Measurements from ENCODE around the gene RPS6KB1. TPM values are rescaled to one million over a fixed set of nuclear protein-coding genes. Genes with fewer than 3 reads are reported as not detected.
"Not testable (repeated sequence)": the region's sequence is repeated elsewhere in the genome, so short reads cannot be mapped to it uniquely, and the experiment has no call there.

RPS6KB1 gene
- total RNA-seq, 1 donor from 2014 or later, result 9.3 TPM

- intact Hi-C loops (cut with DNase I), result no loop called here
- Histone ChIP-seq H3K27me3 (no peaks in the 10 kb centered on the region), H3K9me3 (no peaks in the 10 kb centered on the region), H3K4me3 (no peak overlapping the region), H3K4me1 (no peaks in the 10 kb centered on the region), H3K27ac (no peak overlapping the region), H3K36me3 (peaks cover 50 to 86% of the 10 kb centered on the region in 2 donors)
- no peak for DNase-seq (ENCODE audit: low spot score in 2 of 2)
- TF ChIP-seq CTCF (IDR thresholded peaks at IDR 0.05), result no peak
These were observed 48.2 kb downstream of the RPS6KB1 start for GRCh38 chr17:59941131-59941530.

GRCh38 chr17:59946433-59946832 is 53.5 kb downstream of the RPS6KB1 start:
- H3K36me3 ChIP-seq, result peaks cover 44 to 57% of the 10 kb centered on the region in 2 donors
- intact Hi-C loops (cut with DNase I); H3K27ac ChIP-seq: not testable (repeated sequence)

GRCh38 chr17:59947310-59947709 is 54.4 kb downstream of the RPS6KB1 start:
- H3K9me3 ChIP-seq; H3K27ac ChIP-seq; H3K27me3 ChIP-seq; H3K4me3 ChIP-seq; DNase-seq (ENCODE audit: low spot score in 2 of 2); H3K4me1 ChIP-seq; intact Hi-C loops (cut with DNase I): not testable (repeated sequence)
- H3K36me3 ChIP-seq, result peaks cover 36 to 51% of the 10 kb centered on the region in 2 donors

More at GRCh38 chr17:59946433-59946832, 53.5 kb downstream of the RPS6KB1 start:
- not testable (repeated sequence) for H3K9me3 ChIP-seq; H3K4me1 ChIP-seq; DNase-seq (ENCODE audit: low spot score in 2 of 2); H3K27me3 ChIP-seq; H3K4me3 ChIP-seq

- intact Hi-C loops (cut with DNase I), result no loop called here
- H3K4me1 ChIP-seq, result no peaks in the 10 kb centered on the region
- H3K9me3 ChIP-seq, result no peaks in the 10 kb centered on the region
- H3K4me3 ChIP-seq, result no peak overlapping the region
- H3K27ac ChIP-seq, result no peak overlapping the region
- TF ChIP-seq CTCF (IDR thresholded peaks at IDR 0.05), result no peak
- H3K36me3 ChIP-seq, result peaks cover 23 to 39% of the 10 kb centered on the region in 2 donors
- no peak for DNase-seq (ENCODE audit: low spot score in 2 of 2)
- no peaks in the 10 kb centered on the region for H3K27me3 ChIP-seq
These were observed 57.1 kb downstream of the RPS6KB1 start for GRCh38 chr17:59950049-59950448.

GRCh38 chr17:59954856-59955255 is 61.9 kb downstream of the RPS6KB1 start:
- peaks cover 13 to 30% of the 10 kb centered on the region in 2 donors for H3K36me3 ChIP-seq
- intact Hi-C loops (cut with DNase I), result no loop called here

GRCh38 chr17:59959574-59959973 is 66.7 kb downstream of the RPS6KB1 start:
- peaks cover 0 to 11% of the 10 kb centered on the region in 2 donors for H3K4me1 ChIP-seq
- H3K9me3 ChIP-seq; intact Hi-C loops (cut with DNase I); H3K4me3 ChIP-seq; DNase-seq (ENCODE audit: low spot score in 2 of 2); H3K27ac ChIP-seq; H3K27me3 ChIP-seq: not testable (repeated sequence)
- H3K36me3 ChIP-seq, result peaks cover 9 to 21% of the 10 kb centered on the region in 2 donors

More at GRCh38 chr17:59954856-59955255, 61.9 kb downstream of the RPS6KB1 start:
- no peak for DNase-seq (ENCODE audit: low spot score in 2 of 2)
- Histone ChIP-seq H3K4me3 (no peak overlapping the region), H3K9me3 (no peaks in the 10 kb centered on the region), H3K4me1 (no peaks in the 10 kb centered on the region), H3K27me3 (no peaks in the 10 kb centered on the region), H3K27ac (no peak overlapping the region)
- TF ChIP-seq CTCF (IDR thresholded peaks at IDR 0.05), result no peak

- H3K27ac ChIP-seq, result no peak overlapping the region
- H3K36me3 ChIP-seq, result peaks cover 1 to 2% of the 10 kb centered on the region in 2 donors
- H3K4me1 ChIP-seq, result peaks cover 0 to 18% of the 10 kb centered on the region in 2 donors
- no peaks in the 10 kb centered on the region for H3K27me3 ChIP-seq
- H3K9me3 ChIP-seq, result no peaks in the 10 kb centered on the region
- intact Hi-C loops (cut with DNase I), result loop anchor here (10.0 kb wide), 1 partner anchor 72 kb away; no protein-coding TSS in a partner anchor
- TF ChIP-seq CTCF (IDR thresholded peaks at IDR 0.05), result no peak
- DNase-seq (ENCODE audit: low spot score in 2 of 2), result no peak
- H3K4me3 ChIP-seq, result no peak overlapping the region
These were observed 69.9 kb downstream of the RPS6KB1 start for GRCh38 chr17:59962739-59963318.
